ENCODE data around the gene MAPRE3.

Gene MAPRE3

GRCh38 chr2:27018142-27018541 lies 47.7 kb downstream of the MAPRE3 start:
- no peak for DNase-seq

- no peak for DNase-seq
Observed at GRCh38 chr2:27019459-27019858, 49.0 kb downstream of the MAPRE3 start.

- no peak for DNase-seq
Observed at GRCh38 chr2:27019931-27020855, 49.8 kb downstream of the MAPRE3 start.

- DNase-seq, result no peak
Observed at GRCh38 chr2:27021253-27022049, 51.0 kb downstream of the MAPRE3 start.

- DNase-seq, result no peak
Observed at GRCh38 chr2:27023740-27024139, 53.3 kb downstream of the MAPRE3 start.

GRCh38 chr2:27024188-27024587 lies 53.8 kb downstream of the MAPRE3 start:
- DNase-seq, result no peak

- no peak for DNase-seq
Observed at GRCh38 chr2:27024812-27025211, 54.4 kb downstream of the MAPRE3 start.

GRCh38 chr2:27025281-27025800 lies 54.9 kb downstream of the MAPRE3 start:
- DNase-seq, result no peak

- DNase-seq, result no peak
Observed at GRCh38 chr2:27025861-27026851, 55.7 kb downstream of the MAPRE3 start.

GRCh38 chr2:27027211-27027651 lies 56.8 kb downstream of the MAPRE3 start:
- DNase-seq, result no peak

- no peak for DNase-seq
Observed at GRCh38 chr2:27029051-27029450, 58.6 kb downstream of the MAPRE3 start.

- DNase-seq, result peak; percentile 54 to 85 (median 64)
Observed at GRCh38 chr2:27032495-27033252, 62.2 kb downstream of the MAPRE3 start, which contains the start of gene TMEM214. Gene TMEM214 (plus strand): TSS chr2:27032965. CDS start chr2:27033016, 51 bp downstream.

GRCh38 chr2:27033253-27033852 lies 62.9 kb downstream of the MAPRE3 start:
- peak in 1 of 5 donors; percentile 4 for DNase-seq

GRCh38 chr2:27038012-27038411 lies 67.6 kb downstream of the MAPRE3 start:
- DNase-seq, result no peak

GRCh38 chr2:27038631-27039339 lies 68.3 kb downstream of the MAPRE3 start:
- DNase-seq, result no peak

GRCh38 chr2:27039426-27039825 lies 69.0 kb downstream of the MAPRE3 start:
- no peak for DNase-seq

GRCh38 chr2:27039871-27040270 lies 69.4 kb downstream of the MAPRE3 start:
- no peak for DNase-seq

GRCh38 chr2:27040282-27040681 lies 69.8 kb downstream of the MAPRE3 start:
- no peak for DNase-seq

- no peak for DNase-seq
Observed at GRCh38 chr2:27041752-27042151, 71.3 kb downstream of the MAPRE3 start.

GRCh38 chr2:27042159-27042661 lies 71.8 kb downstream of the MAPRE3 start:
- DNase-seq, result no peak
